ENCODE results near the gene MAFF.
A peak's percentile ranks its signal among the peaks of the same experiment; 100 is the strongest.

The MAFF gene

GRCh38 chr22:38250643-38251340 lies 49.0 kb downstream of the MAFF start:
- no peak for DNase-seq

DNA sequence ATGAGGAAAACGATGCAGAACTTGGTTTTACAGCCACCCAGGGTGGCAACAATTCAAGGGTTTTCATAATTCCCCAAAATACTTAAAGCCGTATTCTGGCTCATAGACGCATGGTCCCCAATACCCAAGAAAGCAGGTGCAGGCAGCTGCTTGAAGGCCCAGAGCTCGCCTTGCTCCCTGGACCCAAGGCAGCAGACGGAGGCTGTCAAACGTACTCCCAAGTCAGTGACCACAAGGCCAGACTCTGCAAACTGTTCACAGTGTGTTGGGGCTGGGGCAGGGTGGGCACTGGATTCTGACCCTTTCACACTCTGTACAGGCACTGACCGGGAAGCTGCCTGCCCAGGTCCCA lies 49.5 kb downstream of the MAFF start:
- DNase-seq: no peak

DNA sequence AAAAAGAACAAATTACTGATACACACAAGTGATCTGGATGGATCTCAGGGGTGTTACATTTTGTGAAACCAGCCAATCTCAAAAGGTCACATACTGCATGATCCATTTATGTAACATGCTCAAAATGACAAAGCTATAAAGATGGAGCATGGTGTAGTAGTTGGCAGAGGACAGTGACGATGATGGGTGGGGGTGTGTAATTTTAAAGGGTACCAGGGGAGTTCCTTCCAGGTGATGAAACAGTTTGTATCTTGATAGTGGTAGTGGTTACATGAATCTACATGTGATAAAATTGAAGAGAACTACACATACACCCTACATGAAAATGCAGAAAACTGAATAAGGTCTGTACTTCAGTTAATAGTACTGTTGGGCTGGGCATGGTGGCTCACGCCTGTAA lies 53.9 kb downstream of the MAFF start:
- DNase-seq: no peak

- DNase-seq: no peak
Observed at GRCh38 chr22:38257181-38257580, 55.4 kb downstream of the MAFF start.

GRCh38 chr22:38257650-38258250 lies 56.0 kb downstream of the MAFF start:
- no peak for DNase-seq

GRCh38 chr22:38258895-38259294 lies 57.1 kb downstream of the MAFF start:
- no peak for DNase-seq

DNA sequence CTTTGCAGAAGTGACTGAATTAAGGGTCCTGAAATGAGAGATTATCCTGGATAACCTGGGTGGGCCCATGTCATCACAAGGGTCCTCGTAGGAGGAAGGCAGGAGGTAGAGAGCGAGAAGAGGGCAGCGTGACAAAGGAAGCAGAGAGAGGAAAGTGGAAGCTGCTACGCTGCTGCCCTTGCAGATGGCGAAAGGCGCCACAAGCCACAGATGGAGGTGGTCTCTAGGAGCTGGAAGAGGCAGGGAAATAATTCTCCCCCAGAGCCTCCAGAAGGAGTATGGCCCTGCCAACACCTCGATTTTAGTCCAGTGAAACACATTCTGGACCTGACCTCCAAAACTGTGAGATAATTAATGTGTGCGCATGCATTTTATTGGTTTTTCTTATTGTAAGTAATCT lies 57.6 kb downstream of the MAFF start:
- DNase-seq: no peak

- DNase-seq: no peak
Observed at GRCh38 chr22:38260761-38261681, 59.2 kb downstream of the MAFF start.

DNA sequence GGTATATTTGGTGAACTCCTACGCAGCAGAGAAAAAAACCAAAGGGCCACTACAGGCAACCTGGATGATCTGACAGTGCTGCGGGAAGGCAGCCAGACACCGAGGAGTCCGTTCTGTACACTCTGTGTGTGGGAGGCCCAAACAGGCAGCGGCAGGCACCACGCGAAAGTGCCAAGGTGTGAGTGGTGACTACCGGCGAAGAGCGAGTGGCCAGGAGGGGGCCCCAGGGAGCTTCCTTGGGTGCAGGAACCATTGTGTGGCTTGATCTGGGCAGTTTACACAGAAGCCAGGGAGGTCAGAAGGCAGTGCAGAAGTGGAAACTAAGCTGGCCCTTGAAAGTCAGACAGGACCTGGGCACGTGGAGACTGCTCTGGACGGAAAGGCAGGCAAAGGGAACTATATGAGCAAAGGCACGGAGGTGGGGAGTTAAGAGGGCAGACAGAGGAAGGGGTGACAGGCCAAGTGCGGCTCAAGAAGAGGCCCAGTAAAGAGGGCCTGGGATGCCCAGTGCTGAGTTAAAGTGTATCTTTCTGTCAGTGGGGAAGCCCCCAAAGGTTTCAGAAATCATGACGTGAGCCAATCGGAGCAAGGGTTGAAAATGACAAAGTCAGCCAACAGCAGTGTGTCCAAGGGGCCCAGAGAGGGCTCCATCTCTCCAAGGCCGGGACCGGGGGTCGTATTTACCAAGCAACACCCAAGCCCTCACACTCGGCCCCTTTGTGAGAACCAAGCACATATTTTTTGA lies 60.4 kb downstream of the MAFF start:
- DNase-seq: peak; percentile 65 to 70

DNA sequence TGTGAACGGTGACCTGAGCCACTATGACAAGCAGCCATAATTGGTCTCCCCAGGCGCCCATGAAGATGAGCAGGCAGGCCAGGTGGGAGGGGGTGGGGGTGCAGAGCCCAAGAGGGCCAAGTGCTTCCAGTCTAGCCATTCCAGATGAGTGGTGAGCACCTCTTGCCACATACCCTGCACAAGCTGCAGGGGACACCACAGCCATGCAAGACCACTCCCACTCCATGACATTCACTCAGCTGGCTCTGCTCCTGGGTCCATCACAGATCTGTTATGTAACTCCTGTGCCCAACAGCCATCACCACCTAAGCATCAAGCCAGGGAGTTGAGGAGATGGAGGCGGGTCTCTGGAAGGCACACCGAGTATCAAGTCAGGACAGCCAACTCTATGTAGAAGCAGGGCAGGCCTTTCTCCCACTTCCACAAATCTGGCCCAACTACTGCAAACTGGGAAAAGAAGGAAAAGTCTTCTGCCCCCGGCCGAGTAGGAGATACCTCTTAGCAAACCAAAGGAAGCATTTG lies 62.6 kb downstream of the MAFF start:
- DNase-seq: no peak
